CD4-positive, alpha-beta T cell (primary cell): Measurements from ENCODE around the gene OCA2. TPM values are rescaled to one million over a fixed set of nuclear protein-coding genes. Genes with fewer than 3 reads are reported as not detected.

Experiments
- ATAC-seq: fragments of 200-7000 bp; cut with Tn5 transposase; one replicate; pipeline ENCODE4 v1.10.0; 2022; ENCODE audit warnings: mild to moderate bottlenecking; ENCODE audit not compliant: poor library complexity
- CTCF ChIA-PET: fragments of 350-600 bp; sonication (Branson Sonifier 250); formaldehyde crosslinking; loops from one replicate; lab custom pipeline; 2021; ENCODE audit warnings: antibody characterized with exemption, inconsistent platforms; lab: Charles Lee
- POLR2A ChIA-PET: fragments of 350-600 bp; sonication (Branson Sonifier 250); formaldehyde crosslinking; loops from one replicate; lab custom pipeline; 2021; ENCODE audit warnings: antibody characterized with exemption, inconsistent platforms; lab: Charles Lee
- DNase-seq, 14 experiments: peaks; one replicate each; pipeline ENCODE4 v3.0.0-alpha.2; 2013 to 2020; ENCODE audit warnings: mixed read lengths in 2 of 14
- H3K27ac ChIP-seq, 2 donors: one replicate each; pipeline versions ENCODE4 v1.5.1 to v1.7.0; 2013; ENCODE audit warnings: low read length in 2 of 2, low read depth in 1 of 2, mild to moderate bottlenecking in 1 of 2
- H3K27me3 ChIP-seq, 2 experiments: 1 replicate in 1 of 2; 2 replicates in 1 of 2; pipeline versions ENCODE4 v1.6.1 to v1.7.0; 2013; ENCODE audit warnings: low read length in 2 of 2, control low read depth in 1 of 2, mild to moderate bottlenecking in 1 of 2, moderate library complexity in 1 of 2; ENCODE audit not compliant: insufficient read depth in 2 of 2, control insufficient read depth in 1 of 2
- H3K36me3 ChIP-seq: one replicate; pipeline ENCODE4 v1.6.1; 2013; ENCODE audit warnings: low read length, control low read depth; ENCODE audit not compliant: insufficient read depth
- H3K4me1 ChIP-seq: one replicate; pipeline ENCODE4 v1.6.1; 2013; ENCODE audit warnings: low read length, control low read depth; ENCODE audit not compliant: insufficient read depth
- H3K4me3 ChIP-seq: one replicate; pipeline ENCODE4 v1.5.1; 2013; ENCODE audit warnings: mild to moderate bottlenecking, low read length, moderate library complexity
- H3K9me3 ChIP-seq, 2 experiments: 1 replicate in 1 of 2; 2 replicates in 1 of 2; pipeline versions ENCODE4 v1.6.1 to v1.7.0; 2013; ENCODE audit warnings: low read length in 2 of 2, mild to moderate bottlenecking in 2 of 2, control low read depth in 1 of 2, moderate library complexity in 1 of 2; ENCODE audit not compliant: control insufficient read depth in 1 of 2, insufficient read depth in 1 of 2
- H3K27ac Mint-ChIP-seq: one replicate; pipeline ENCODE4 v1.8.0; 2020; ENCODE audit warnings: mixed read lengths
- H3K27me3 Mint-ChIP-seq: one replicate; pipeline ENCODE4 v1.8.0; 2021; ENCODE audit warnings: mixed read lengths
- H3K36me3 Mint-ChIP-seq: one replicate; pipeline ENCODE4 v1.8.0; 2021; ENCODE audit warnings: low read depth, mixed read lengths
- H3K4me1 Mint-ChIP-seq: one replicate; pipeline ENCODE4 v1.8.0; 2021; ENCODE audit warnings: low read depth, mixed read lengths
- H3K4me3 Mint-ChIP-seq: one replicate; pipeline ENCODE4 v1.8.0; 2020; ENCODE audit warnings: mild to moderate bottlenecking, mixed read lengths
- H3K9me3 Mint-ChIP-seq: one replicate; pipeline ENCODE4 v1.8.0; 2020; ENCODE audit warnings: mixed read lengths
- intact Hi-C, 2 experiments: fragments of 100-400 bp; cut with DNase I in 1 of 2; cut with micrococcal nuclease in 1 of 2; formaldehyde crosslinking; loops; one replicate each; pipeline versions ENCODE4 v1.15.1 to v1.9.0; 2023 to 2025; cut with DNase I, micrococcal nuclease
- total RNA-seq, 174 experiments: library from RNA in 2 of 174; stranded (reverse) in 2 of 174; gene quantifications; one replicate each; pipeline ENCODE4 v1.2.3 and lab custom pipeline; 2021 to 2026
- TF ChIP-seq, protein P1 (sequence below): fragments of 200-600 bp; IDR thresholded peaks from one replicate; pipeline ENCODE4 v1.8.0; 2022; ENCODE audit warnings: antibody characterized with exemption, mild to moderate bottlenecking

The OCA2 gene
- total RNA-seq, 2 experiments from 2014 or later, result not detected

DNA sequence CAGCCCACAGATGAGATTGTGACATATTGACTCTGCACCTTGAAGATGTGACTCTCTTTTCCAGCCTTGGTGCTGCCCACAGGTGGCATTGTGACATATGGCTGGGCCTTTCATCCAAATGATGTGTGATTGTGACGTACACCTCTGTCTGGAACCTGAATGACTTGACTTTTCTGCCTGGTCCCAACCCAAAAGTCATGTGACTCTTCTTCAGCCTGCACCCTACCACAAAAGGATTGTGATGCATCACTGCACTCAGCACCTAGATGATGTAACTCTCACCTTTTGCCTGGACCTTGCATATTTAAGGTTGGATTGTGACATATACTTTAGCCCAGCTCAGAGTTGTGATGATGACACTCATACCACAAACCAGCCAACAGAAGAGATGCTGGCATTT lies 204.5 kb downstream of the OCA2 start:
- no peak for ATAC-seq
- TF ChIP-seq, protein P1, sequence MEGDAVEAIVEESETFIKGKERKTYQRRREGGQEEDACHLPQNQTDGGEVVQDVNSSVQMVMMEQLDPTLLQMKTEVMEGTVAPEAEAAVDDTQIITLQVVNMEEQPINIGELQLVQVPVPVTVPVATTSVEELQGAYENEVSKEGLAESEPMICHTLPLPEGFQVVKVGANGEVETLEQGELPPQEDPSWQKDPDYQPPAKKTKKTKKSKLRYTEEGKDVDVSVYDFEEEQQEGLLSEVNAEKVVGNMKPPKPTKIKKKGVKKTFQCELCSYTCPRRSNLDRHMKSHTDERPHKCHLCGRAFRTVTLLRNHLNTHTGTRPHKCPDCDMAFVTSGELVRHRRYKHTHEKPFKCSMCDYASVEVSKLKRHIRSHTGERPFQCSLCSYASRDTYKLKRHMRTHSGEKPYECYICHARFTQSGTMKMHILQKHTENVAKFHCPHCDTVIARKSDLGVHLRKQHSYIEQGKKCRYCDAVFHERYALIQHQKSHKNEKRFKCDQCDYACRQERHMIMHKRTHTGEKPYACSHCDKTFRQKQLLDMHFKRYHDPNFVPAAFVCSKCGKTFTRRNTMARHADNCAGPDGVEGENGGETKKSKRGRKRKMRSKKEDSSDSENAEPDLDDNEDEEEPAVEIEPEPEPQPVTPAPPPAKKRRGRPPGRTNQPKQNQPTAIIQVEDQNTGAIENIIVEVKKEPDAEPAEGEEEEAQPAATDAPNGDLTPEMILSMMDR, result no peak
- intact Hi-C loops, result no loop called here
- ChIA-PET POLR2A (no interaction called here), CTCF (no interaction called here)
- H3K27me3 Mint-ChIP-seq, result no peaks in the 10 kb centered on the region
- no peaks in the 10 kb centered on the region for H3K4me1 Mint-ChIP-seq
- DNase-seq, result no peak
- peaks cover 27% of the 10 kb centered on the region for H3K9me3 Mint-ChIP-seq
- Histone ChIP-seq H3K27me3 (no peaks in the 10 kb centered on the region), H3K27ac (no peak overlapping the region), H3K36me3 (no peaks in the 10 kb centered on the region), H3K4me1 (no peaks in the 10 kb centered on the region), H3K9me3 (peaks cover 15 to 27% of the 10 kb centered on the region in 2 experiments), H3K4me3 (no peak overlapping the region)
- H3K27ac Mint-ChIP-seq, result no peak overlapping the region
- no peak overlapping the region for H3K4me3 Mint-ChIP-seq
- H3K36me3 Mint-ChIP-seq, result no peaks in the 10 kb centered on the region

DNA sequence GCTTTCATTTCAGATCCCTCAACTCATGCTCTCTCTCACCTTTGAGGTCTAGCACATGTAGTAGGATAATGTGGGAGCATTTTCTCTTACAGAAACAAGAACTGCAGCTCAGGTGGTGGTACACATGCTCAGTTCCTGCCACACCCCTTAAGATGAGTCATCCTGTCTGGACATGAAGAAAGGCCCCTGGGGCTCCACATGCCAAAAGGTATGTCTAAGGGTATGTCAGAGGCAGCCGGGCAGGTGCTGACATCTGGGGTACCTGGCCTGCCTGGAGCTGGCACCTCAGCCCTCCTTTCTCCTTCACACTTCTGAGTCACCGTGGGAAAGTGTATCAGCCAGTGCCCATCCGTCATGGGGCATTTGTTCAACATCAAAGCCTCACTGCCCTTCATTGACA lies 209.9 kb downstream of the OCA2 start:
- H3K4me3 ChIP-seq, result no peak overlapping the region
- no peaks in the 10 kb centered on the region for H3K36me3 ChIP-seq
- ChIA-PET CTCF (no interaction called here), POLR2A (no interaction called here)
- no peaks in the 10 kb centered on the region for H3K4me1 ChIP-seq
- no peaks in the 10 kb centered on the region for H3K4me1 Mint-ChIP-seq
- intact Hi-C loops, result no loop called here
- H3K27ac Mint-ChIP-seq, result no peak overlapping the region
- no peak for ATAC-seq
- no peak overlapping the region for H3K4me3 Mint-ChIP-seq
- TF ChIP-seq, protein P1, result no peak
- no peaks in the 10 kb centered on the region for H3K27me3 ChIP-seq
- H3K27me3 Mint-ChIP-seq, result peaks cover 4% of the 10 kb centered on the region
- no peaks in the 10 kb centered on the region for H3K36me3 Mint-ChIP-seq
- peaks cover 8 to 18% of the 10 kb centered on the region in 2 experiments for H3K9me3 ChIP-seq
- no peak overlapping the region for H3K27ac ChIP-seq
- DNase-seq, result no peak
- peaks cover 27% of the 10 kb centered on the region for H3K9me3 Mint-ChIP-seq

DNA sequence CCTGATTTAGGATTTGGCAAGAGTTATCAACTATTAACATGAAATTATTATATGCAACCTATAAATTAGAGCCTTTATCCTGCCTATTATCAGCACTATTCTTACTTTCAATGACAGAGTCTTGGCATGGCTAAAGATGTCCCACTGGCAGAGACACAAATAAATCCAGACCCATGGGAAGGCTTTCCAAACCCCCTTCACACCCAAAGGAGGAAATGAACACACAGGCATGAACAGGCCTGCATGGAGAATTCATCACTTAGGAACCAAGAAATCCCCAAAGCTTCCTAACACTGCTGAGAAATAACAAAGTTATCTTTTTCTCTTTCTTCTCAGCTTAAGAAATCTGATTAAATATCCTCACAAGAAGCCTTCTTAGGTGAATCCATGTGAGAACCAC lies 213.9 kb downstream of the OCA2 start:
- Histone ChIP-seq H3K36me3 (no peaks in the 10 kb centered on the region), H3K4me3 (no peak overlapping the region), H3K27ac (no peak overlapping the region), H3K27me3 (no peaks in the 10 kb centered on the region), H3K9me3 (peaks cover 0 to 9% of the 10 kb centered on the region in 2 experiments), H3K4me1 (no peaks in the 10 kb centered on the region)
- peaks cover 18% of the 10 kb centered on the region for H3K9me3 Mint-ChIP-seq
- no peak for ATAC-seq
- H3K4me3 Mint-ChIP-seq, result no peak overlapping the region
- TF ChIP-seq, protein P1, result no peak
- ChIA-PET CTCF (no interaction called here), POLR2A (no interaction called here)
- H3K27ac Mint-ChIP-seq, result no peak overlapping the region
- intact Hi-C loops, result no loop called here
- H3K27me3 Mint-ChIP-seq, result peaks cover 4% of the 10 kb centered on the region
- no peak for DNase-seq
- no peaks in the 10 kb centered on the region for H3K36me3 Mint-ChIP-seq
- no peaks in the 10 kb centered on the region for H3K4me1 Mint-ChIP-seq
